ENCODE data around the gene KCTD6. TPM values are rescaled to one million over a fixed set of nuclear protein-coding genes. Genes with fewer than 3 reads are reported as not detected.

The KCTD6 gene
- total and polyA plus RNA-seq, 2 experiments from 2014 or later: 28.3 to 34.6 TPM

GRCh38 chr3:58530354-58530865 lies 38.5 kb downstream of the KCTD6 start (continued):
- no peak for TF ChIP-seq EZH2 (IDR thresholded peaks at IDR 0.05; ENCODE audit: low read depth, unreplicated experiment)
- no peak for TF ChIP-seq ZNF114 (CRISPR knock-in tag; IDR thresholded peaks at IDR 0.05)
- TF ChIP-seq EZH2phosphoT487 (IDR thresholded peaks at IDR 0.05; ENCODE audit: unreplicated experiment): no peak
- TF ChIP-seq CREB1 (CRISPR knock-in tag; IDR thresholded peaks at IDR 0.05; ENCODE audit: low read depth): no peak
- TF ChIP-seq, protein P1, sequence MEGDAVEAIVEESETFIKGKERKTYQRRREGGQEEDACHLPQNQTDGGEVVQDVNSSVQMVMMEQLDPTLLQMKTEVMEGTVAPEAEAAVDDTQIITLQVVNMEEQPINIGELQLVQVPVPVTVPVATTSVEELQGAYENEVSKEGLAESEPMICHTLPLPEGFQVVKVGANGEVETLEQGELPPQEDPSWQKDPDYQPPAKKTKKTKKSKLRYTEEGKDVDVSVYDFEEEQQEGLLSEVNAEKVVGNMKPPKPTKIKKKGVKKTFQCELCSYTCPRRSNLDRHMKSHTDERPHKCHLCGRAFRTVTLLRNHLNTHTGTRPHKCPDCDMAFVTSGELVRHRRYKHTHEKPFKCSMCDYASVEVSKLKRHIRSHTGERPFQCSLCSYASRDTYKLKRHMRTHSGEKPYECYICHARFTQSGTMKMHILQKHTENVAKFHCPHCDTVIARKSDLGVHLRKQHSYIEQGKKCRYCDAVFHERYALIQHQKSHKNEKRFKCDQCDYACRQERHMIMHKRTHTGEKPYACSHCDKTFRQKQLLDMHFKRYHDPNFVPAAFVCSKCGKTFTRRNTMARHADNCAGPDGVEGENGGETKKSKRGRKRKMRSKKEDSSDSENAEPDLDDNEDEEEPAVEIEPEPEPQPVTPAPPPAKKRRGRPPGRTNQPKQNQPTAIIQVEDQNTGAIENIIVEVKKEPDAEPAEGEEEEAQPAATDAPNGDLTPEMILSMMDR (conservative IDR thresholded peaks at IDR 0.05; ENCODE audit: low read depth in 2 of 2): no peak
- TF ChIP-seq JUNB (IDR thresholded peaks at IDR 0.05; ENCODE audit: unreplicated experiment): no peak
- TF ChIP-seq STAT1 (IDR thresholded peaks at IDR 0.05; ENCODE audit: unreplicated experiment): no peak
- TF ChIP-seq NANOG (IDR thresholded peaks at IDR 0.05; ENCODE audit: borderline replicate concordance): no peak

GRCh38 chr3:58531555-58531954 lies 39.7 kb downstream of the KCTD6 start:
- H3K4me1 ChIP-seq (ENCODE audit: insufficient read depth): no peaks in the 10 kb centered on the region; the same call in 1 of the 2 replicates
- Mint-ChIP-seq H3K27ac (no peak overlapping the region), H3K4me3 (no peak overlapping the region), H3K27me3 (ENCODE audit: insufficient read depth, low read depth, poor library complexity) (peaks cover 12% of the 10 kb centered on the region), H3K36me3 (ENCODE audit: low read depth) (no peaks in the 10 kb centered on the region), H3K4me1 (peaks cover 14% of the 10 kb centered on the region), H3K9me3 (peaks cover 2% of the 10 kb centered on the region; the same call in 1 of the 3 replicates)
- no peaks in the 10 kb centered on the region for H4K20me1 ChIP-seq (replicated peaks; ENCODE audit: insufficient read depth)
- H3K27ac ChIP-seq (ENCODE audit: low read depth): no peak overlapping the region
- no peaks in the 10 kb centered on the region for H3K9me2 ChIP-seq (ENCODE audit: insufficient read depth)
- no peak overlapping the region for H3K4me2 ChIP-seq
- H2AFZ ChIP-seq: no peak overlapping the region
- ATAC-seq (no peak), DNase-seq (ENCODE audit: low spot score) (no peak)
- no peaks in the 10 kb centered on the region for H3K79me2 ChIP-seq (replicated peaks; ENCODE audit: insufficient read depth)
- no peaks in the 10 kb centered on the region for H3F3A ChIP-seq (replicated peaks; ENCODE audit: low read depth)
- H3K27me3 ChIP-seq (ENCODE audit: insufficient read depth): no peaks in the 10 kb centered on the region
- H3K36me3 ChIP-seq (ENCODE audit: insufficient read depth): no peaks in the 10 kb centered on the region
- no peak overlapping the region for H3K4me3 ChIP-seq
- no peak for TF ChIP-seq ZNF331 (CRISPR knock-in tag; IDR thresholded peaks at IDR 0.05; ENCODE audit: low read depth)
- no peak for TF ChIP-seq ETS1 (IDR thresholded peaks at IDR 0.05)
- TF ChIP-seq JUNB (IDR thresholded peaks at IDR 0.05; ENCODE audit: unreplicated experiment): no peak
- TF ChIP-seq, protein P1 (conservative IDR thresholded peaks at IDR 0.05; ENCODE audit: low read depth in 2 of 2): no peak
- no peak for TF ChIP-seq POLR2AphosphoS5 (IDR thresholded peaks at IDR 0.05; ENCODE audit: low read depth)
- no peak for TF ChIP-seq CREB1 (CRISPR knock-in tag; IDR thresholded peaks at IDR 0.05; ENCODE audit: low read depth)
- TF ChIP-seq STAT1 (IDR thresholded peaks at IDR 0.05; ENCODE audit: unreplicated experiment): no peak
- no peak for TF ChIP-seq ZNF462 (CRISPR knock-in tag; IDR thresholded peaks at IDR 0.05)
- no peak for TF ChIP-seq EZH2 (IDR thresholded peaks at IDR 0.05; ENCODE audit: low read depth, unreplicated experiment)
- no peak for TF ChIP-seq EZH2phosphoT487 (IDR thresholded peaks at IDR 0.05; ENCODE audit: unreplicated experiment)
- no peak for TF ChIP-seq NANOG (IDR thresholded peaks at IDR 0.05; ENCODE audit: borderline replicate concordance)
